ENCODE data around the gene MAN2A2.
"Not testable (repeated sequence)": the region's sequence is repeated elsewhere in the genome, so short reads cannot be mapped to it uniquely, and the experiment has no call there.

MAN2A2 gene

DNA sequence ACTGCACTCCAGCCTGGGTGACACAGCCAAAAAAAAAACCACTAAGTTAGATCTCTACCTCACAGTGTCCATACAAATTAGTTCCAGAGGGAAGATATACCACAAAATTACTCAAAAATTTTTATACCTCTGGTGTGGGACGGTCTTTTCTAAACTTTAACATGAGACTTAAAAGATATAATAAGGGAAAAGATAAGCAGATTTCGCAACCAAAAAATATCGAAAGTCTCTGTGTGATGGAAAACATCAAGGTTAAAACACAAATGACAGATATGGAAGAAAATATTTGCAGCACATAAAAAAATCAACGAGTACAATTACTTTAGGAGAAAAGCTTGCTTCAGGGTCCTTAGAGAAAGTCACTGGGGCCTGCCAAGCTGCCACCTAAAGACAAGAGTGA is 18.8 kb downstream of the MAN2A2 start:
- DNase-seq (ENCODE audit: low read depth), result no peak

DNA sequence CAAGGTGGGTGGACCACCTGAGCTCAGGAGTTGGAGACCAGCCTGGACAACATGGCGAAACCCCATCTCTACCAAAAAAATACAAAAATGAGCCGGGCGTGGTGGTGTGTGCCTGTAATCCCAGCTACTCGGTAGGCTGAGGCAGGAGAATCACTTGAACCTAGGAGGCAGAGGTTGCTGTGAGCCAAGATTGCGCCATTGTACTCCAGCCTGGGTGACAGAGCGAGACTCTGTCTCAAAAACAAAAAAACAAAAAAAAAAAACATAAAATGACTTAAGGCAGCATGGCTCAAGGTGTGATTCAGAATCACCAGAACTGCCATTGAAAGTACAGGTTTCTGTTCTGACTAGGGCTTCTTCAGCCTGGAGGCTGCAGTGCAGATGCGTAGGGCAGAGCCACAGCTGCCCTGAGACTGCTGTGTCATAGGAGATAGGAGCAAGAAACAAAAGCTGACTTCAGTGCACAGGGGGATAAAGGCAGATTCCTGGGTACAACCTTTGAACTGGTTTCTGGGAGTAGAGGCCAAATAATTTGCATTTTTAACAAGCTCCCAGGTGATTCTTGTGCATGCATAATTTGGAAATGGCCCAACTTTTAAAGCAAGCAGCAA is 19.7 kb downstream of the MAN2A2 start:
- not testable (repeated sequence) for DNase-seq (ENCODE audit: low read depth)

DNA sequence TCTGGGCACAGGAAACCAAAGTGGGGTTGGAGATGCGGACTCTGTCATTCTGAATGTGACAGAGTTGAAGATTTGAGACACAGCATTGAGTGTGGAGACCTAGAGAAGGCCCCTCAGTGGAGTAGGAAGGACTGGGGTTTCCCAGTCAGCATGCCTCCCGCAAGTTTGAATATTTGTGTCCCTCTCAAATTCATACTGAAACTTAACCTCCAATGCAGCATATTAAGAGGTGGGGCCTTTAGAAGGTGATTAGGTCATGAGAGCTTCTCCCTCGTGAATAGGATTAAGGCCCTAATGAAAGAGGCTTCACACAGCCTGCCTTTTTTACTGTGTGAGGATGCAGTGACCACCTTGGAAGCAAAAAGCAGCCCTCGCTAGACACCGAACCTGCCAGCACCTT is 21.3 kb downstream of the MAN2A2 start:
- DNase-seq (ENCODE audit: low read depth), result no peak

DNA sequence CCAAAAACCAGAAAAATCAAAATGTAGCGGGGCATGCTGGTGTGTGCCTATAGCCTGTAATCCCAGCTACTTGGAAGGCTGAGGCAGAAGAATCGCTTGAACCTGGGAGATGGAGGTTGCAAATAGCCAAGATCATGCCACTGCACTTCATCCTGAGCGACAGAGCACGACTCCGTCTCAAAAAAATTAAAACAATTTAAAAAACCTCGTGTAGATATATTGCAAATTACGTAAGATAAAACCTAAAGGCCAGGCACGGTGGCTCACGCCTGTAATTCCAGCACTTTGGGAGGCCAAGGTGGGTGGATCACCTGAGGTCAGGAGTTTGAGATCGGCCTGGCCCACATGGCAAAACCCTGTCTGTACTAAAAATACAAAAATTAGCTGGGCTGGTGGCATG is 23.7 kb downstream of the MAN2A2 start:
- DNase-seq (ENCODE audit: low read depth), result not testable (repeated sequence)

DNA sequence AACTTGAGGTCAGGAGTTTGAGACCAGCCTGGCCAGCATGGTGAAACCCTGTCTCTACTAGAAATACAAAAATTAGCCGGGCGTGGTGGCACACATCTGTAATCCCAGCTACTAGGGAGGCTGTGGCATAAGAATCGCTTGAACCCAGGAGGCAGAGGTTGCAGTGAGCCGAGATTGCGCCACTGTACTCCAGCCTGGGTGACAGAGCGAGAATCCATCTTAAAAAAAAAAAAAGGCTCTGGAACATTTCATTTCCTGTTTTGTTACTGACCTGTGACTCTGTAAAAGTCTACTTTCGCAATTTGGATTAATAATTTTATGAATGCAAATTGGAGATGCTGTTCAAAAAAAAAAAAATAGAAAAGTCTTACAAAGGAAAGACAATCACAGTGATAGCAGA is 25.0 kb downstream of the MAN2A2 start:
- DNase-seq (ENCODE audit: low read depth), result not testable (repeated sequence)

DNA sequence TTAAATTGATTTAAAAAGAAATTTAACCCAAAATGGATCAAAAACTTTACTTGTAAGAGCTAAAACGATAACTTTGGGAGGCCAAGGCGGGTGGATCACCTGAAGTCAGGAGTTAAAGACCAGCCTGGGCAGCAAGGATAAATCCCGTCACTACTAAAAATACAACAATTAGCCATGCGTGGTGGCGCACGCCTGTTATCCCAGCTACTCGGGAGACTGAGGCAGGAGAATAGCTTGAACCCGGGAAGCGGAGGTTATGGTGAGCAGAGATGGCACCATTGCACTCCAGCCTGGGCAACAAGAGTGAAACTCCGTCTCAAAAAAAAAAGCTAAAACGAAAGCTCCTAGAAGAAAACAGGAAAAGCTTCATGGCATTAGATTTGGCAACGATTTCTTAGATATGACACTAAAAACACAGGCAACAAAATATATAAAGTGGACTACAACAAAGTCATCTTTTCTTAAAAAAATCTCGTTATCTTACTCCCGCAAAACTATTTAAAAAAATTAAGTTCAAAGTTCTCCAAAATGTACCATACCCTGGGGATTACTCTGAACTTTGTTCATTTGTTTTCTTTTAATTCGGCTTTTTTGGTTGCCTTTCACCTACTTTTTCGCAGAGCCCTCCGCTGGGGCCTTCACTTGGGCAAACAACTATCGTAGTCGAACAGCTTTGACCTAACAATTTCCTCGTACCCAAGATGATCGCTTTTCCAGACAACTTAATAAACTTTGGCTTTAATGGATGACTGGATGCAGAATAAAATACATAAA is 26.3 kb downstream of the MAN2A2 start:
- DNase-seq (ENCODE audit: low read depth), result no peak

DNA sequence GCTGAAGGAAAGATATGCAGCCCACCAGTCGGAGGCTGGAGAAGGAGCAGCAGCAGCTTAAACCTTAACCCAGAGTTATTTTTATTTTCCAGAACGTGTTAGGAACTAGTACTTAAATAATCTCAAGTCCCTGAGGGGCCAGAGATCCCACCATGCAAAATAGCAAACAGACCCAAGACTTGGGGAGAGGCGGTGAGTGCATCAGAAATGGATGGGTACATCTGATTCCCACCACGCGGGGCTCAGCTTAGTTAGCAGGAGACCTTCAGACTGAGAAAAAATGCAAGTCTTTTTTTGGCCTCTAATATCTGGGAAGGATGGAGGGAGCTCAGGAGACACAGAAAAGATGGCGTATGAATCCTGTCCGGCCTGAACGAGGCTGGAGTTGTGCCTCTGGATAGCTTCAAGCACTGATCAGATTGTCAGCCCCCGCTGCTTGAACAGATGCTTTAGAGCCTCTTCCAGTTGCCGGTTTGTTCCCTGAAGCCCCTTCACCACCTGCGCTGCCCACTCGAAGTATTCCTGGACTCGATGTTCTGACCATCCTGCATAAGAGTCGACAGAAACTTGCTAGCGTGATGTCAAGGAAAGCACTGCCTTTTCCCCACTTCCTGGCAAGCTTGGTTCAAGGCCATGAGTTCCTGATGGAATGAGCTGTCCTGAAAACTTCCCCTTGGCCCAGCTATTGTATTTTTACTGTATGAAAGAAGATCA is 27.9 kb downstream of the MAN2A2 start:
- no peak for DNase-seq (ENCODE audit: low read depth)

DNA sequence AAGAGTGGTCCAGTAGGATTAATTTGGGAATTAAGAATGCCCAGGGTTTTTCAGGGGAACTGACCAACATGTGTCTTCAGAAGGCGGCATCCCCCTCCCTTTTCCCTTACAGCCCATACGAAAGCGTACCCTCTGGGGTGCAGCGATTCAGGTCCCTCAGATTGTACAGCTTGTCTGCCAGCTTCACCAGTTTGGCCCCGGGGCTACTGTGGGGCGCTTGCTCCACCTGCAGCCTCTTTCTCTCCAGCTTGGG is 28.4 kb downstream of the MAN2A2 start:
- DNase-seq (ENCODE audit: low read depth), result no peak

DNA sequence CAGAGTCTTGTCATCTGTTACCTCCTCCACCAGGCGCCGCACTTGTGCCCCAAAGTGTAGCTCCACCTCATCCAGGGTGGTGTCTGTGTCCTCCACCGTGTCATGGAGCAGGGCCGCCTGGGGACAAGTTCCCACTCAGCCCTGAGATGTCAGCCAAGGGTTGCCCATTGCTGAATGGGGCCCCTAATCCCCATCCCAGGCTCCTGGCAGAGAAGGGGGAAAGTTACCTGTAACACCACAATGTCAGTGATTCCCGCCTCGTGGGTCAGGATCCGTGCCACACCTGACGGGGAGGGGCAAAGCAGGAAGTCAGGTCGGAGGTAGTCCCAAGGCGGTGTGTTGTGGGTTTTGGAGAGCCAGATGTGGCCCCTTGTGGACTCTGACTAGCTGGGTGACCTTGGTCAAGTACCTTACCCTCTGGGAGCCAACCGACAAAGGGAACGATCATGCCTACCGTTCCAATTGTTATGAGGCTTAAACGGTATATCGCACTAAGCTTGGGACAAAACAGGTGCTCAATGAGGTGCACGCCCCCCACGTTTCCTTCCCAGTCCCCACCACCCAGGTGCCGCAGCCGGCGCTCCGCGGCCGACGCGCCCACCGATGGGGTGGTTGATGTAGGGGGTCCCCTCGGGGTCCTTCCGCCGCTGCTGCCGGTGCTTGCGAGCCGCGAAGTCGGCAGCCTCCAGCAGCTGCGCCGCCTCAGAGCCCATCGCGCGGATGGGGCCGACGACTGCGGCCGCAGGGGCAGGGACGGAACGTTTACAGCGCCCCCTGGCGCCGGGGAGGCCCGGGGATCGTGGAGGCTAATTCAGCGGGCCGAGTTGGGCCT is 28.9 kb downstream of the MAN2A2 start, which contains the start of gene HDDC3:
Gene HDDC3, minus strand, starts transcription at position 722 of the 832 bp plus-strand sequence. Its CDS starts 9 bp downstream, at position 713.
- peak; percentile 88 for DNase-seq (ENCODE audit: low read depth)

DNA sequence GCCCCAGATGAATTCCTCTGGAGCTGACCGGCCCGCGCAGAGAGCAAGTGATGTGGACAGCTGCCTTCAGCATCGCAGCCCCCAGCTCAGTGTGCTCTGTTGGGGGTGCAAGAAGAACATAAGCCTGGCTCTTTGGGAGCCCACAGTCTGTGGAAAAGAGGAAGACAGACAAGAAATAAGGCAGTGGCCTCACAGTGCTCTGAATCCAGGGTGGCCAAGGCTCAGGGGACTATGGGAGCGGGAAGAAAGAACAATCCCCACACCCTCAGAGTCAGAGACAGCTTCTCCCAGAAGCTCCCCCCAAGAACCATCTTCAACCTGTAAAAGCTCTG is 29.5 kb downstream of the MAN2A2 start:
- DNase-seq (ENCODE audit: low read depth), result no peak

DNA sequence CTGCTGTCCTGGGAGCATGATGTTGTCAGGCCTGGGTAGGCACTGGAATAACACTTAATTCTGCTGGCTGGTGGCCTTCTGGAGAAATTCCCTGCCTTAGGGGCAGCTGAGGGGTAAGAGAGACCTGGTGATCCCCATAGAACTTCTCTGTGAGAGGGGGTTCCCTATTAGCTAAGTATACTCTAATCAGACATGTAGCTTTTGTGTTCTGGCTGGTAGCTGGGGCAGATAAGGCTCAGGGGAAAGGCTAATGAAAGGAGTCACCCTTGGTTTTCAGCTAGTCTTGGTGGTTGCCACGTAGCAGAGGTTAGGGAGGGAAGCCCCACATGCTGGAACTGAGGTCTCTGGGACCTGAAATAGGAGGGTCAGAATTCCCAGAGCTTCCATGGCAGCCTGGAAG is 30.2 kb downstream of the MAN2A2 start:
- no peak for DNase-seq (ENCODE audit: low read depth)

DNA sequence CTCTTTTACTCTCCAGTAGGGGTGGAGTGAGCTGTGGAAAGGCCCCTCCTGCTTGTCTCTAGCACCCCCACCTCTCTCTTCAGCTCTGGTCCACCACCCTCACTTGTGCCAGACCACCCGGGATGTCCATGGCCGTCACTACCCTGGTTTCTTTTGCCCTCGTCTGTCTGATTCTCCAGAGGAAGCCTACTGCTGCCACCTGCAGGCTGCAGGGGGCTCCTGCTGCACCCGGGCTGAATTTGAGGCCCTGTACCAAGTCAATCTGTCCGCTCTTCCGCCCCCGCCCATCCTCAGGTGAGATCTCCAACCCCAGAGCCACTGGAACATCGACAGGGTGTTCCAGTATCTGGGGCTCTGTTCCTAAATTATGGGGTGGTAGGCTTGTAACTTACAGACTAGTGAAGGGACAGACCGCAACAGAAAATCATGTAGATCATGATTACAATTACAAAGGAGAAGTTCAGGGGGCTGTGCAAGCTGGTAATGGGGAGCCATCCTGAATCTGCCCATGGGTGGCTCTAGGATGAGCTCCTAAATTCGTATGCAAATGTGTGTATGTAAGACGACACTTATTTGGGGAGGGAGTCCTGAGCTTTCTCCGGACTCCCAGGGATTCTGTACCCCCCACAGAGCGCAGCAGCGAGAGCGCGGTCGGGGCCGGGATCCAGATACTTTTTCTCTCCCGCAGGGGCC is 31.3 kb downstream of the MAN2A2 start:
- peak; percentile 74 for DNase-seq (ENCODE audit: low read depth)

DNA sequence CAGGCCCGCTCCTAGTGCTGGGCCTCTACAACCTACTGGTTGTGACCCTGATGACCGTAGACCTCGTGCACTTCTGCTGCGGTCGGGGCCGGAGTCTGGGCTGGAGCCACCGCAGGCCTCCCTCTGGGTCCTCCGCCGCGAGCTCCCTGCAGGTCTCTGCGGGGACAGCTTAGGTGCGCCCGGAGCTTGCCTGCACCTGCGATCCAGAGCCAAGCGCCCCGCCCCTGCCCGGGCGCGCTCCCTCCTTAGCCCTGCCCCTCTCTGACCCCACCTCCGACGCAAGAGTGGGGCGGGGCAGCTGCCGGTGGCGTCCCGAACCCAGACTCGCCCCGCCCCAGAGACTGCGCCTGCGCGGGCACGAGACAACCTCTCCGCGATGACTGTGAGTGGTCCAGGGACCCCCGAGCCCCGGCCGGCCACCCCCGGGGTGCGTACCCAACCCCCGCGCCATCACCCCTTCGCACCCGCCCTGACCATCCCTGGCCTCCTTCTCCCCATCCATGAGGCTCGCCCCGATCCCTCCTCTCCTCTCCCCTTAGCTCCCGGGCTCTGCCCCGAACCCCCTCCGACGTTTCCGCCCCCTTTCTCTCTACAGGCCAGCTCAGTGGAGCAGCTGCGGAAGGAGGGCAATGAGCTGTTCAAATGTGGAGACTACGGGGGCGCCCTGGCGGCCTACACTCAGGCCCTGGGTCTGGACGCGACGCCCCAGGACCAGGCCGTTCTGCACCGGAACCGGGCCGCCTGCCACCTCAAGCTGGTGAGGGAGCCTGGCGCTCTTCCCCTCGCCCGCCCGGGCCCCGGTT is 32.0 kb downstream of the MAN2A2 start, which contains the start of gene UNC45A:
Gene UNC45A, plus strand, starts transcription at position 337 of the 803 bp plus-strand sequence. Its CDS starts 40 bp downstream, at position 377.
- DNase-seq (ENCODE audit: low read depth), result peak; percentile 91

DNA sequence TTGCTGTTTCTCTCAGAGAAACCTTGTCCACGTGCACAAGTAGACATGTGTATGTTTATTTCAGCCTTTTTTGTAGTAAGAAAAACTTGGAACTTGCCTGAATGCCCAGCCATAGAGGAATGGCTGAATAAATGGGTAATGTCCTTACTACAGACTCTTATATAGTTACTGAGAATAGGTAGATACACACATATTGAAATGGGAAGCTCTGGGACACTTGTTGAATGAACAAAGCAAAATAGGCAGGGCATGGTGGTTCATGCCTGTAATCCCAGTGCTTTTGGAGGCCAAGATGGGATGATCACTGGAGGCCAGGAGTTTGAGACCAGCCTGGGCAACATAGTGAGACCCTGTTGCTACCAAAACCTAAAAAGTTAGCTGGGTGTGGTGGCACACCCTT is 33.7 kb downstream of the MAN2A2 start:
- DNase-seq (ENCODE audit: low read depth), result no peak

DNA sequence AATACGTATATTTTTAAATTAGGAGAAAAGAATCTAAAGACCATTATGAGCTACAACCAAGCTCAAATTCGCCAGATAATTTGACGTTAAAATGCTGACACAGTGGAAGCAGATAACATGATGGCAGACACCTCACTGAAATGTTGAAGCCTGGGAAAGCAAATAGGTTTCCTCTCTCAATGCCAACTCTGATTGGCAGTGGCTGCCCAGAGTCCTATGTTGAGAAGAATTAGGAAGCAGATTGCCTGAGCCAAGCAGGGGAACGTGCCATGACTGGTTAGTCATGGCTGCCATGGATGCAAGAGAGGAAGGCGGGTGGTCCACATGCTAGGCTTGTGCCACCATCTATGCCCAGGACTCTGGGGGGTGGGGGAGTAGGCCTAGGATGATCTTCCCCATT is 35.2 kb downstream of the MAN2A2 start:
- DNase-seq (ENCODE audit: low read depth), result no peak

DNA sequence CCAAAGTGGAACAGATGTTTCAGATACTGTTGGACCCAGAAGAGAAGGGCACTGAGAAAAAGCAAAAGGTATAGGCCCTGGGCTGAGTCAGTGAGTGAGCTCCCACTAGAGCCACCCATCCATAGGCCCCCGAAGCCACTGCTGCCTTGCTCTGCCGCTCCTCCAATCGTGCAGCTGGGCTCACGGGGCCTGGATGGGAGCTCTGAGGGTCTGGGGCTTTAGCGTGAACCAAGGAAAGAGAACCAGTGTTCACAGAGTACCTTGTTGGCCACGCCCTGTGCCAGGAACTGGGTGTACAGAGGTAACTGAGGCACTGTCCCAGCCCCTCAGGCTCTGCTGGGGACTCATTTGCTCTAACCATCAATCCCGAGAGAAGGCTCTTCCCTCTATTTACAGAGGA is 36.7 kb downstream of the MAN2A2 start:
- DNase-seq (ENCODE audit: low read depth), result no peak

DNA sequence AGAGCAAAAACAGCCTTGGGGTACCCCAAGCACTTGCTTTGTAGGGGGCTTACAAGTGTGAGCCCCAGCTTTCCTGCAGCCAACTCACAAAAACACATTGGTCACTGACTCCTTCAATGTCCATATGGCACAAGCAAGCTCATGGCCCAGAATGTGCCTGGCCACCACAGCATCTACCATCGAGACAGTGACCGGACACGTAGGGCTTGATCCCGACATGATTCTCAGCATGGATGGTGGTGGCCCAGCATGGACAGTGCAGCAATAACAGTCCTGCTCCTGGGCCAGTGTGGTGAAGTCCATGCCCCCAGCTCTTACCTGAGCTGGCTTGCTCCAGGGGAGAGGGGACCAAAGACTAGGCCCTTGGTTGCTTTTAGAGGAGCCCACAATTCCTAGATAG is 37.9 kb downstream of the MAN2A2 start:
- DNase-seq (ENCODE audit: low read depth), result no peak

DNA sequence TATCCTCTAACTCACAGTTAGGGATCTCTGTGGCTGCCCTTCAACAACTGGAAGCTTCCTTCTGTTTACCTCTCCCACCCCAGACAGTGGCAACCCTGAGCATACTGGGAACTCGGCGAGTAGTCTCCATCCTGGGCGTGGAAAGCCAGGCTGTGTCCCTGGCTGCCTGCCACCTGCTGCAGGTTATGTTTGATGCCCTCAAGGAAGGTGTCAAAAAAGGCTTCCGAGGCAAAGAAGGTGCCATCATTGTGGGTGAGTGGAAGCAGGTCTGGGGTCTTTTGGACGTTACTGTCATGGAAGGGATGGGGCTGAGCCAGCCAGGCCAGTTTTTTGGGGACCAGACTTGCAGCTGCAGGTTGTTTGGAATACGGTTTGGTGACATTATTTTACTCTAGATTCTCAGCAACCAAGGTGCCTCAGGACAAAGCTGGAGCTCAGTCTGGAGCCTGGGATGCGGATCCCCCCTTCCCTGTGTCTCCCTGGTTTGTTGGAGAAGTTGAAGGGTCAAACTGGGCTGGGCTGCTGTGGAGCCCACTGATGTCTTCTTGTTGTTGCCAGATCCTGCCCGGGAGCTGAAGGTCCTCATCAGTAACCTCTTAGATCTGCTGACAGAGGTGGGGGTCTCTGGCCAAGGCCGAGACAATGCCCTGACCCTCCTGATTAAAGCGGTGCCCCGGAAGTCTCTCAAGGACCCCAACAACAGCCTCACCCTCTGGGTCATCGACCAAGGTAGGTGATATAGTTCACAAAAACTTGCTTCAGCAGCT is 39.4 kb downstream of the MAN2A2 start:
- no peak for DNase-seq (ENCODE audit: low read depth)

DNA sequence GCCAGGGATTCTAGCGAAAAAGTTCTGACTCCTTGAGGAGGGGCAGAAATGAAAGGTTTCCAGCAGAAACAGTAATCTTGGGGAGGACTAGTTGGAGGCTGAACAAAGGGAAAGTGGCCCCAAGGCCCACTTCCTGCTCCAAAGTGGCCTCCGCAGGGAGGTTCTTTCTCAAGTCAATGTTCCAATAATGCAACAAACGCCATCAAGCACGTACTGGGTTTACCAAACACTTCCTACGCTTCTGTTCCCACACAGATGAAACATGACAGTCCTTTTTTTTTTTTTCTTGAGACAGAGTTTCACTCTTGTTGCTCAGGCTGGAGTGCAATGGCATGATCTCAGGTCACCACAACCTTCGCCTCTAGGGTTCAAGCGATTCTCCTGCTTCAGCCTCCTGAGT is 42.0 kb downstream of the MAN2A2 start:
- DNase-seq (ENCODE audit: low read depth), result no peak

DNA sequence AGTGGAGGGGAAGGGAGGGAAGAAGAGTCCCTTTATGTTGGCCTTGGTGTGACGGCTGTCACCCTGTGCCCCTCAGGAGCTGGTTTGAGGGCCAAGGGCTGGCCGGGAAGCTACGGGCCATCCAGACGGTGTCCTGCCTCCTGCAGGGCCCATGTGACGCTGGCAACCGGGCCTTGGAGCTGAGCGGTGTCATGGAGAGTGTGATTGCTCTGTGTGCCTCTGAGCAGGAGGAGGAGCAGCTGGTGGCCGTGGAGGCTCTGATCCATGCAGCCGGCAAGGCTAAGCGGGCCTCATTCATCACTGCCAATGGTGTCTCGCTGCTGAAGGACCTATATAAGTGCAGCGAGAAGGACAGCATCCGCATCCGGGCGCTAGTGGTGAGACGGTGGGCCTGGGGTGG is 43.4 kb downstream of the MAN2A2 start:
- DNase-seq (ENCODE audit: low read depth), result no peak
